Iris pigment epithelial cell (primary cell): ENCODE results near the gene IFT57.

Source experiments
- DNase-seq: peaks from one replicate; pipeline ENCODE4 v3.0.0-alpha.2; 2011; ENCODE audit warnings: low read depth

The IFT57 gene

DNA sequence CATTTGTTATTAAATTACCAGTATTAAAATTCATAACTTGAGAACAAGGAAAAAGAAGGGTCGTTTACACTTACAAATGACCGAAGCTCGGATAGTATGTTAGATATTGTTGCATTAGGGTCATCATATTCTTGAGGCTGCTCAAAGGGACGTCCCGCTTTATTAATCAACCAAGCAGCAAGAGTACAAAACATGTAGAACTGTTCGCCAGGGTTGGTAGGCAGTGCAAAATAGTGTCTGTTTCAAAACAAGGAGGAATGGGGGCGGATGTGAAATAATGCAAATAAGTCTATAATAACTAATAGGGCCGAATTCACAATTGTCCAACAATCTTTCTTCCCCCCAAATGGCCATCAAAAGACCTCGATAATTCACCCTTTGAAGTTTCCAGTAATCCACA, 2.9 kb downstream of the IFT57 start:
- no peak for DNase-seq

DNA sequence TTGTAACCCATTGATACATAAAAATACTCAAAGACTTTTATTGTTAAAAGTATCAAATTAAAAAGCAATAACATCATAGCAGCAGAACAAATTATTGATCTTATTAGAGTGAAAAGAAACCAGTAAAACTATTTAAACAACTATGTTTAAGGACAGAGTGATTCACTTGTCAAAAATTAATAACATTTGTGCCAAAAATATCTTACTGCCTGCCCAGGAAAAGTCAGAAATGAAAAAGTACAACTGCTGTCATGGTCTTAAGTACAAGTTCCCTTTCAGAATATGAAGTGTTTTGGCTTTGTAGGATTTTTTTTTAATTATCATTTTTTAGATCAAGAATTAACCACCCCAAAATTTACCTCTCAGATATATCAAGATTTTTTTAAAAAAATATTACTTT, 3.4 kb downstream of the IFT57 start:
- DNase-seq, result peak; percentile 59

DNA sequence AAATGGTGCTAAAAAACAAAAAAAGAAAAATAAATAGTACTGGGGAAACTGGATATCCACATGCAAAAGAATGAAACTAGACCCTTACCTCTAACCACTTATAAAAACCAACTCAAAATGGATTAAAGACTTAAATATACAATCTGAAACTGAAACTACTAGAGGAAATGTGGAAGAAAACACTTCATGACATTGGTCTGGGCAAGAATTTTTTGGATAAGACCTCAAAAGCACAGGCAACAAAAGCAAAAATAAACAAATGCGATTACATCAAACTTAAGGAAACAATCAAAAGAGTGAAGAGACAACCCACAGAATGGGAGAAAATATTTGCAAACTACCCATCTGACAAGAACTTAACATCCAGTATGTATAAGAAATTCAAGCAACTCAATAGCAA, 6.4 kb downstream of the IFT57 start:
- peak; percentile 34 for DNase-seq

DNA sequence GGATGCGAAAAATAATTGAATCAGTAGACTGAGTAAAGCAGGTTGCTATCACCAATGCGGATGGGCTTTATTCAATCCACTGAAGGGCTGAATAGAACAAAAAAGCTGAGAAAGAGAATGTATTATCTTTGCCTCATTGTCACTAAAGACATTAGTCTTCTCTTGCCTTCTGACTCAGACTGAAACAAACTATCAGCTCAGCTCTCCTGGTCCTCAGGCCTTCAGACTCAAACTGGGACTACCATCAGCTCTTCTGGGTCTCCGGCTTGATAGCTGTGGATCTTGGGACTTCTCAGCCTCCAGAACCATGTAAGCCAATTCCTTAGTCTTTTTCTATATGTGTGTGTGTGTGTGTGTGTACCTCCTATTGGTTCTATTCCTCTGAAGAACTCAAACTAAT, 12.6 kb downstream of the IFT57 start:
- DNase-seq, result no peak

DNA sequence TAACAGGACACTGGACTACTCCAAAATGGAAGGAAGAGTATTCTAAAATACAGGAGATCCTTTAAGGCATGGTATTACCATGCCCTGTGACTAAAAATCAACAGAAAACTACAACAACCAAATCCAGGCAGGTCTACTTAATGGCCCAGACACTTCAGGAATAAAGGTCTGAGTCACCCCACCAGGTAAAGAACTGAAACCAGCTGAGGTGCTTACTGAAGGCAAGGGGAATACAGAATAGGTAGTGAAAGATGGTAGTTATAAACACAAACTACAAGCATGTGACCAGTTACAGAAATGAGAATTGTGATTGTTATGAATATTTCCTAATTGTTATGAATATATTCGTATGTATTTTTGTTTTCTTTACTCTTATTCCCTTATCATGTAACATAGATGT, 13.4 kb downstream of the IFT57 start:
- no peak for DNase-seq

DNA sequence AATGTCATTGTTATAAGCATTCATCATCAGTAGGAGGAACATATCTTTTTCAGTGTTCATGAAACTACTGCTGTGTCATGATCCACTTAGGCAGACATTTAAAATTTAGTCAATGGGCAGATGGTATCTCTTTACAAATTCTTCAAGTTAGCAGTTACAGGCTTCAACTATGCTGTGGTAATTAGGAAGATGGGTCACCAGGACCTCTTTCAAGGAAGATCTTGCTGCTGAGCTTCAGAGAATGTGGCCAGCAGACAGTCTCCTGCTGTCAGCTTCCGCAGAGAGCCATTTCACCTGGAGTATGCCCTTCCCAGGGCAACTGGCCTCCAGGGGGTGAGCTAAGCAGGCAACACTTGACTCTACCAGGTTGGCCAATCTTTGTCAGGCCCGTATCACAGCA, 19.4 kb downstream of the IFT57 start:
- DNase-seq, result no peak

DNA sequence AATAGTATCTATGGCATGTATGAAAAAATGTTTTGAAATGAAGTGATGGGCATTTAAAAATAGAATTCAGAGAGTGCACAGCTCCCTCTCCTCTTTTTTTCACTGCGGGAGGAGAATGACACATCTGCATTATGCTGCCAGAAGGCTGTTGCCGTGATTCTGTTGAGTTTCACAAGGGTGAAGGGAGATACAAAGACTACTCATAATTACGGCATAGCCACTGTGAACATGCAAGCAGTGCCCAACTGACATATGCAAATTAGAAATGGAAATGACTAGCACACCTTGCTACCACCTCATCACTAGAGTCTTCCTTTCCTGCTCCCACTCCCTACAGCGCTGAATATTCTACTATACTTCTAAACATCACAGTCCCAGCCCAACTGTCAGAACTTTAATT, 20.1 kb downstream of the IFT57 start:
- DNase-seq, result no peak

DNA sequence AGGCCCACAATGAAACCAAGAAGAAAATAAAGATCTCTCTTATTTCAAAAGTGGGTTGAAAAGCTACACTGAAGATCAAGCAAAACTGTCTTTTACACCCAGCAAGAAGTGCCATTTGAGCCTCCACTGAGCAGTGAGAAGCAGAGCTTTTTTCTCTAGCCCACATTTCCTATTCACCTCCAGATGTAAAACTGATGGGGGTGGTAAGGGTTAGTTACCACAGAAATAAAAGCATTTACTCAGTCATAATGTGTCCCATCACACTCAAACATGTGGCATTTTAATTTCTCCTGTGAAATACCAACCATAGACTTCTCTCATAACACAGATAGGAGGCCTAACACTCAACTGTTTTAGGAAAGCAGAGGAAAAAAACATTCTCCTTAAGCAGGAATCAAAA, 21.0 kb downstream of the IFT57 start:
- DNase-seq, result no peak

DNA sequence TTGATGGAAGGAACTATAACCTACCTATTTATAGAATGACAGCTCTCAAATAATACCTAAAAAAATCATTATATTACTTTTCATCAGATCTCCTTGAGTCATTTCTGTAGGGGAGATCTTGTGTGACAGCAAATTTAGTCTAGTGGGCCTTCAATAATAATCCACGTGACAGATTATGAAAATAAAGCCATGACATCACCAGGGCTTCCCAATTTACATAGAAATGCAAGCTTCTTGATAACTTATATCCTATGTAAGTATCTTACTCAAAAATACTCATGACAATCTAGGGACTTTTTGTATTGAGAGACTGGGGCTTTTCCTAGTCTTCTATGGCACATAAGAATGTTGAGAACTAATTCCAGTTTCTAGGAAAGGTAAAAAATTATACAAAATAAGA, 21.6 kb downstream of the IFT57 start:
- no peak for DNase-seq

DNA sequence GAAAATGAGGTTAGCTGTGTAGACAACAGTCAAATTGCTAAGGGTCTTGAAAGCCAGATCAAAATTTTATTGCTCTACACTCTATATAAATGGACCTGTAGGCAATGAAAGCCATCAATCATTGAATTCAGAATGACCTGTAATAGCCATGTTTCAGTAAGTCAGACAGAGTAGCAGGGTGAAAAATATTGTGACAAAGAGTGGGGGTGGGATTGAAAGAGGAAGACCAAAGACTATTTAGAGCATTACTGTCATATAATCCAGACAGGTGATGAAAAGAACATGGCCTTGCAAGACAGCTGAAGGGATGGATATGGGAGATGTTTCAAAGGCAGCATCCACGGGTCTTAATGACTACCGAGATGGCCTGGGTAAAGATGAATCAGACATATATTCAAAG, 22.2 kb downstream of the IFT57 start:
- no peak for DNase-seq

DNA sequence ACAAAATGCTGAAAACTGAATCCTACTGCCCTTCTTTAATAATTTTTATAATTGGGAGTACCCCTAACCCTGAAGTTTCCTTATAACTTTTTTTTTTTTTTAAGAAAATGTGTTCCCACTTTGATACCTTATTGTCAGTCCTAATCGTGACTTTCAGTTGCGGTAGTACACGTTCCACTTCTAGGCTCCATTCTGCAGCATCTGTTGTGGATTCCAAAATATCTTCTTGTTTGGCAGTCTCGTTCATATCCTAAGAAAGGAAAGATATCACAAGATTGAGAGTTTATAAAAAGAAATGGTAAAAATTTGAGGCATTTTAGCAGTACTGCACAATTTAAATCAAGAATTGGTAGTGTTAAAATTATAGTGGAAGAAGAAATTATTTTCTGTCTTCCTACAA, 30.8 kb downstream of the IFT57 start:
- DNase-seq, result no peak

DNA sequence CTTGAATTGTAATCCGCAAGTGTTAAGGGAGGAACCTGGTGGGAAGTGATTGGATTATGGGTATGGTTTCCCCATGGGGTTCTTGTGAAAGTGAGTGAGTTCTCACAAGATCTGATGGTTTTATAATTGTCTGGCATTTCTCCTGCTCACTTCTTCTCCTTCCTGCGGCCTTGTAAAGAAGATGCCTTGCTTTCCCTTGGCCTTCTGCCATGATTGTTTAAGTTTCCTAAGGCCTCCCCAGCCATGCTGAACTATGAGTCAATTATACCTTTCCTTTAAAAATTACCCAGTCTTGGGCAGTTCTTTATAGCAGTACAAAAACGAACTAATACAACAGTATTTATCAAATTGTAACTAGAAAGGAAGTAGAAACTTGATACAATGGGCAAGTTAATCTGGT, 31.9 kb downstream of the IFT57 start:
- peak; percentile 37 for DNase-seq

DNA sequence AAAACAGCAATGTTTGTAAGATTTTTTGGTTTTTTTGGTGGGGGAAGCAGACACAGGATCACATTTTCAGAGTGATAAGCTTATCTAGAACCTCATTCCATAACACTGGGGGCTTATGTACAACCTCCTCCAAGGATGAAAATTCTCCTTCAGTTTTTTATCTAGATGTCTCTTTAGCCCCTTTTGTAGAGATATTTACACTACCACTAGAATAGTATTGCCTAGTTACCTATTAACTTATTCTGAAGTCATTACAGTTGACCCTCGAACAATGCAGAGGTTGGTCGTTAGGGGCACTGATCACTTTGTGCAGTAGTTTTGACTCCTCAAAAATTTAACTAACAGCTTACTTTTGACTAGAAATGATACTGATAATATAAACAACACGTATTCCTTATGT, 32.8 kb downstream of the IFT57 start:
- DNase-seq, result no peak

DNA sequence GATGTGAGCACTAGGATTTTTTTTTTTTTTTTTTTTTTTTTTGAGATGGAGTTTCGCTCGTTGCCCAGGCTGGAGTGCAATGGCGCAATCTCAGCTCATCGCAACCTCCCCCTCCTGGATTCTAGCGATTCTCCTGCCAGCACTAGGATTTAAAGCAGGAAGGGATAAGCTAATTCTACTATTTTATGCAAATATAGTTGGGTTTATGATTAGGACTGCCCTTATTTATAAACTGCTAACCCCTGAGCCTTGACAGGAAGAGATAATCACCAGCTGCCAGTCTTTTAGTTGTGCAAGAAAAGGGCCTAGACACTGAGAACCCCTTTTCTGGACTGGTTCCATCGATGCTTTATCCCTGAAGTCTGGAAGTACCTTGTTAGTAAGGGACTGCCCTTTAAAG, 36.7 kb downstream of the IFT57 start:
- DNase-seq, result no peak

DNA sequence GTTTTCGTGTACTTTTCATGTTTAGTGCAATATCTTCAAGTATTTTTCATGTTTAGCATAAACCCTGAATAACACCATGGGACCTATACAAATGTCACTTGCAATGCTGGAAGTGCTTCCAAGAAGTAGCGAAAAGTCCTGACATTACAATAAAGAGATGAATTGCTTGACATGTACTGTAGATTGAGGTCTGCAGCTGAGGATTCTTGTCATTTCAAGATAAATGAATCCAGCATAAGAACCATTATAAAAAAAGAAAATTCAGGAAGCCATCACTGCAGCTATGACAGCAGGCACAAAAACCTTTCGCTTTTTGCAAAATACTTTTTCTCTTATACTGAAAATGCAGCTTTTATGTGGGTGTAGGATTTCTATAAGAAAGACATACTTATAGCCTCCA, 37.4 kb downstream of the IFT57 start:
- DNase-seq, result no peak

DNA sequence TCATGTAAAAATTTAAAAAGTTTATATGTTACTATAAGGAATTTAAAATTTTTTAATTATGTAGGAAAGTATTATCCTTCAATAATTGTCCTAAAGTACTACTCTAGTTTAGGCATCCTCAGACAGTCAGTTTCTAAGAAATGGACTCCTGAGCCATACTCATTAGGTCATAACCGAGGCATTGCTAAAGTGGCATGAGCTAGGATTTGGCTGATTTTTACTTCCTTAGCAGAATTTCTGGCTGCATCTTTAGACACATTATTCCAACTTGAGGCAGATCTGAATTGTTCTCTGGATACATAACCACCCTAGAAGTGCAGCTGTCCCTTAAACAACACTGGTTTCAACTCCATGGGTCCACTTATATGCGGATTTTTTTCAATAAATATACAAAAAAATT, 38.3 kb downstream of the IFT57 start:
- no peak for DNase-seq

DNA sequence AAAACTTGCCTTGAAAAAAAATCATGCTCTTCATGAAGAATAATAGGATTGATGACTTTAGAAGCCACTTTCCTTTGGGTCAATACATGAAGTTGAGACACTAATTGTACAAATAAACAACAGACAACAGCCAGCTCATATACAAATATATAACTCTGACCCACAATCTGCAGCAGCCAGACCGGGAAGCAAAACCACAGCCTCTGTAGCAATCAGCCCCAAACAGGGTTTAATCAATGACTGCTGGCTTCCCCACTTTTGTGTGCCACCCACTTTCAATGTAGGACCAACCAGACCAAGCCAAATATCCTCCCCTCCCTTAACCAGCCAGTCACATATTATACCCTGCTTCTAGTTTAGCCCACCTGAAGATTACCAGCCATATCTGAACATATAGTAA, 39.0 kb downstream of the IFT57 start:
- DNase-seq, result peak; percentile 61

DNA sequence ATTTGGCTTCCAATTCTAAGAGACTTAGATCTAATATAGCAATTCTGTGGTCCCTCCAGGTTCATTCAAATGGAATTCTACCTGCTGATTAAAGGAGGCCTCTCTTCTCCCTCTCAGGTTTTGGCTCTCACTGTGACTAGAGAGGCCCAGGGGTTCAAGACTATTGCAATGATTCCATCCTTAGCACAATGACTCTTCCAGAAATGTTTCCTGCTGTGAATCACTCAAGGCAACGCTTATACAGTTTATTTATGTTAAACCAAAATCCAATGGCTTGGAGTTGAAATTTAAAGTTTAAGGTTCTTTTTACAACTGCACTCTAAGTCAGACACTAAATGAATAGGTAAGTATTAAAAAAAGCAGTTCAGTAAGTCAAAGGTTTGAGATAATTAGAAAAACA, 39.9 kb downstream of the IFT57 start:
- DNase-seq, result peak; percentile 52

DNA sequence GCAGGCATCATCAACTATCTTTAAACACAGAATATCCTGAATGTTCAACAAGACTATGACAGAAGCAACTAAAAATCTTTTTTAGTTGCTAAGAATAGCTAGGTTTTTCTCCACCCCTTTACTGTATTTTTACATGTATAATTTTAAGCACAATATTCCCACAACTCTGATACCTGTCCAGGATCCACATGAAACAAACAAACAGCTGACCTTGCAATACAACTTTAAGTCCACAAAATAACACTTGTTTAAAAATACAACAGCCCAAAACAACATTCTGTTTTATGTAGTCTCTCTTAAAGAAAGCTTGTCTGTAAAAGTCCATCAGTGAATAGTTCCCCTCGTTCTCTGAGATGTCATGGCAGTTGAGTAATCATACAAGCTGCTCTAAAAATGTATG, 41.1 kb downstream of the IFT57 start:
- peak; percentile 52 for DNase-seq

DNA sequence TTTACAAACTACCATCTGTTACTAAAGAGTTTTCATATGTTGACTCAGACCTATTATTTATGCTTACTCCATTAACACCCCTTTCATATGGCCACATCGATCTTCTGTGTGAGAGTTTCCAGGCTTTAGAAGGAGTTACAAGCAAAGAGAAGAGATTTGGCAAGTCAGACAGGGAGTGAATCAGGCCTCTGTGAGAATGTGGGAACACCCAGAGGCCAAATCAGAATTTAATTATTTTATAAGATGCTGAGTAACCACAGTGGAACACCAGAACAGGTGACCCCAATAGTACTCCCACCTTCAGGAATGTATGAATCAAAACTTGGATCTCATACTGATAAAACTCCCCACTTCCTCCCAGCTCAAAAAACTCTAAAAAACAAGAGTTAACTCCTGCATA, 42.0 kb downstream of the IFT57 start:
- DNase-seq, result peak; percentile 73

DNA sequence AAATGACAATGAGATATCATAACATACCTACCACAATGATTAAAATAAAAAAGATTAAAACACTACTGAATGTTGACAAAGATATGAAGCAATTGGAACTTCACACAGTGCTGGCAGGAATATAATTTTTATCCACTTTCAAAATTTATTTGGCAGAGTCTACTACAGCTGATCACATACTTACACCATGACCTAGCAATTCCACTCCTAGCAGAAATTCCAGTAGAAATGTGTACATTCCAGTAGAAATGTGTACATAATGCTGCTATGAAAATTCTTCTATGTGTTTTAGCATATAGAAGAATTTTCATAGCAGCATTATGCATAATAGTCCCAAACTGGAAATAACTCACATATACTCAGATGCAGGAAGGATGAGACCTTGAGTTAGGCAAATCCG, 43.5 kb downstream of the IFT57 start:
- peak; percentile 78 for DNase-seq

DNA sequence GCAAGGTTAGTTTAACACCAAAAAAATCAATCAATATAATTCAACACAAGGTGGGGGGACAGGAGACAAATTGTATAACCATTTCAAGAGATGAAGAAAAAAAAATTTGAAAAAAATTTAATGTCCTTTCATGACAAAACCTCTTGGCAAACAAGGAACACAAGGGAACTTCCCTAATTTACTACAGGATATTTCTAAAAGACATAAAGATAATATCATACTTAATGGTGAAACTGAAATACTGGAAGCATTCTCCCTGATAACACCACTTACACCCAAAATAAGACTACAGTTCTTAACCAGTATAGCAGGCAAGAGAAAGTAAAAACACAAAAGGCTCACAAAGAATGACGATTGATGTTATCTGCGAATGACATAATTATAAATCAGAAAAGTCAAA, 44.7 kb downstream of the IFT57 start:
- DNase-seq, result no peak

DNA sequence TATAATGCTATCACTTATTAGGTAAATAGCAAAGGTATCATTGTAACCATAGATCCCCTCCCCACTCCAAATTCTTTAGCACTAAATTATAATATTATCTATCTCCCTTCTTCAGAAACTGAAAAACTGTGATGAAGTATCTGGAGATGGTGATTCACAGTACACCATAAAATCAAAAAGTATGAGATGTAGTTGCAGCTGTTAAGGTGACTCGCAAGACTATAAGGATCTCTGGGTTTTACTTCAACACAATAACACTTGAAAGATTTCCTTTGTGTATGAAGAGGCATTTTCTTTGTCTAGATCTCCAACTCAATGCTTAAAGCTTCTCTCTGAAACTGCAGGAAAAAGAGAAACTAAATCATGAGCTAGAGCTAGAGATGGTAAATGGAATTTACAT, 46.9 kb downstream of the IFT57 start:
- peak; percentile 24 for DNase-seq

DNA sequence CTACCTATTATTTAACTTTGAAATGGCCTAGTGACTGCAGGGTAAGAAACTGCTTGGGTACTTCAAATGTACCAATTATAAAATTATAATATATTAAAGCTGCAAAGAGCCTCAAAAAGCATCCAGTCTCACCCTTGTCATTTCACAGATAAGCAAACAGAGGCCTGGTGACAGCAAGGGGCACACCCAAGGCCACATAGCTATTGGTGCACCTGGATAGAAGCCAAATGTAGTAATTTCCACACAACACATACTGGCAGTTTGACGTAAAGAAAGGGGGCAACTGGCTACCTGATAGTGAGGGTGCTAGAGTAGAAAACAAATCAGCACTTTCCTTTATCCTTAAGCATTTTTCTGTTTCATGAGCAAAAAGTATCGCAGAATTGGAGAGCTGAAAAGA, 51.1 kb downstream of the IFT57 start:
- no peak for DNase-seq

DNA sequence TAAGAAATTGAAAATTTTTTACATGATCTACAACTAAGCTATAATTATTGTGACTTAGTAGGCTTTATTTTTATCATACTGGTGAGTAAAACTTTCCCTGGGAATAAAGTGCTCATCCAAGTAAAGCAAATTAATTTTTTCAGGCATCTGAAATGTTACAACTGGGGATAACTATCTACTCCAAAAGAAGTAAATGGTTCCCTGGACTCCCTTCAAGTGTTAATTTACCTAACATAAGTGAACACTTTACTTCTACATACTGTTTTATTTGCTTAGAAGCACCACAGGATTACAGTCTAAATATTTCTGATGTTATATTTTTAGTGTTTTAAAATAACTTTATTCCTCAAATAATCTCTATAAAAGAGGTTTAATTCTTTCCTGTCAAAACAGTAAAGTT, 57.8 kb downstream of the IFT57 start:
- DNase-seq, result no peak
